Calu3 (cell line): ENCODE results near the gene PLXNA1. TPM values are rescaled to one million over a fixed set of nuclear protein-coding genes. Genes with fewer than 3 reads are reported as not detected.

ENCODE experiments used
- BruUV-seq: library from RNA; stranded (reverse); fragments of 400-500 nt; replicated peaks from 2 replicates; lab custom pipeline; 2021; lab: Mats Ljungman, UMichigan
- CTCF ChIA-PET: fragments of 300-600 bp; sonication (Branson Sonifier 250); formaldehyde crosslinking; loops from one replicate; lab custom pipeline; 2022; ENCODE audit warnings: antibody characterized with exemption; lab: Charles Lee
- DNase-seq: peaks from one replicate; pipeline ENCODE4 v3.0.0; 2022
- H3K27ac Mint-ChIP-seq: one replicate; pipeline ENCODE4 v1.8.0; 2022; ENCODE audit warnings: mixed read lengths; ENCODE audit not compliant: unreplicated experiment
- H3K27me3 Mint-ChIP-seq: one replicate; pipeline ENCODE4 v1.8.0; 2022; ENCODE audit warnings: mixed read lengths; ENCODE audit not compliant: unreplicated experiment
- H3K36me3 Mint-ChIP-seq: one replicate; pipeline ENCODE4 v1.8.0; 2022; ENCODE audit warnings: mild to moderate bottlenecking, moderate library complexity, mixed read lengths; ENCODE audit not compliant: insufficient read depth, unreplicated experiment
- H3K4me1 Mint-ChIP-seq: one replicate; pipeline ENCODE4 v1.8.0; 2022; ENCODE audit warnings: mild to moderate bottlenecking, low read depth, mixed read lengths; ENCODE audit not compliant: unreplicated experiment
- H3K4me3 Mint-ChIP-seq: one replicate; pipeline ENCODE4 v1.8.0; 2022; ENCODE audit warnings: mild to moderate bottlenecking, low read depth, moderate library complexity, mixed read lengths; ENCODE audit not compliant: unreplicated experiment
- H3K9me3 Mint-ChIP-seq: one replicate; pipeline ENCODE4 v1.8.0; 2022; ENCODE audit warnings: low read depth, mixed read lengths; ENCODE audit not compliant: unreplicated experiment
- CTCF ChIP-seq: fragments of 200-600 bp; IDR thresholded peaks from one replicate; pipeline ENCODE4 v1.8.0; 2022; ENCODE audit warnings: antibody characterized with exemption; ENCODE audit not compliant: unreplicated experiment
- intact Hi-C: fragments of 100-400 bp; cut with micrococcal nuclease; formaldehyde crosslinking; loops from one replicate; pipeline ENCODE4 v1.10.0; 2022; ENCODE audit not compliant: unreplicated experiment
- total RNA-seq: library from RNA; stranded (reverse); gene quantifications from 2 replicates; pipeline ENCODE4 v1.2.3, GENCODE V29; 2022

PLXNA1 gene
- total RNA-seq, 1 experiment from 2014 or later: 84.3 TPM

GRCh38 chr3:126990024-126990700, 7.2 kb downstream of the PLXNA1 start:
- CTCF ChIA-PET: no interaction called here
- Mint-ChIP-seq H3K27me3 (no peaks in the 10 kb centered on the region), H3K9me3 (no peaks in the 10 kb centered on the region), H3K27ac (no peak overlapping the region), H3K4me1 (peaks cover 14% of the 10 kb centered on the region), H3K4me3 (no peak overlapping the region), H3K36me3 (peaks cover 23% of the 10 kb centered on the region)
- DNase-seq: no peak
- intact Hi-C loops: no loop called here
- no TSS peak for BruUV-seq
- no peak for TF ChIP-seq CTCF

GRCh38 chr3:126990890-126991289, 8.0 kb downstream of the PLXNA1 start:
- peaks cover 14% of the 10 kb centered on the region for H3K4me1 Mint-ChIP-seq
- intact Hi-C loops: no loop called here
- TF ChIP-seq CTCF: no peak

GRCh38 chr3:126991366-126992200, 8.7 kb downstream of the PLXNA1 start:
- Mint-ChIP-seq H3K9me3 (no peaks in the 10 kb centered on the region), H3K4me3 (no peak overlapping the region), H3K27ac (no peak overlapping the region), H3K27me3 (no peaks in the 10 kb centered on the region), H3K36me3 (peaks cover 19% of the 10 kb centered on the region), H3K4me1 (peaks cover 9% of the 10 kb centered on the region)
- CTCF ChIA-PET: interaction anchor here (0.6 kb wide), 1 partner anchor 10 kb away, joined by 3 read pairs; no protein-coding TSS in a partner anchor
- no peak for DNase-seq
- BruUV-seq: no TSS peak
- intact Hi-C loops: no loop called here
- no peak for TF ChIP-seq CTCF

More at GRCh38 chr3:126990890-126991289, 8.0 kb downstream of the PLXNA1 start:
- DNase-seq: no peak
- no peaks in the 10 kb centered on the region for H3K27me3 Mint-ChIP-seq
- CTCF ChIA-PET: no interaction called here
- H3K9me3 Mint-ChIP-seq: no peaks in the 10 kb centered on the region
- BruUV-seq: no TSS peak
- no peak overlapping the region for H3K4me3 Mint-ChIP-seq
- H3K27ac Mint-ChIP-seq: no peak overlapping the region
- peaks cover 19% of the 10 kb centered on the region for H3K36me3 Mint-ChIP-seq

GRCh38 chr3:126992216-126992615, 9.3 kb downstream of the PLXNA1 start:
- H3K36me3 Mint-ChIP-seq: peaks cover 19% of the 10 kb centered on the region
- no peak for DNase-seq
- H3K27me3 Mint-ChIP-seq: no peaks in the 10 kb centered on the region
- peaks cover 3% of the 10 kb centered on the region for H3K4me1 Mint-ChIP-seq
- H3K4me3 Mint-ChIP-seq: no peak overlapping the region
- H3K9me3 Mint-ChIP-seq: no peaks in the 10 kb centered on the region
- intact Hi-C loops: no loop called here
- no TSS peak for BruUV-seq
- TF ChIP-seq CTCF: no peak
- H3K27ac Mint-ChIP-seq: no peak overlapping the region
- CTCF ChIA-PET: interaction anchor here (0.6 kb wide), 1 partner anchor 11 kb away, joined by 3 read pairs; no protein-coding TSS in a partner anchor
